NCI-H524 treated with DMSO at 0.1 percent for 48 hours (cell line): ENCODE measurements around the gene MBOAT1.
"Not testable (repeated sequence)": the region's sequence is repeated elsewhere in the genome, so short reads cannot be mapped to it uniquely, and the experiment has no call there.

Experiments used
- DNase-seq: peaks from one replicate; lab custom pipeline; 2025; lab: John Stamatoyannopoulos, UW

Gene MBOAT1

GRCh38 chr6:20170455-20171148, 41.7 kb downstream of the MBOAT1 start:
- DNase-seq, result no peak

- no peak for DNase-seq
Observed at GRCh38 chr6:20169786-20170185, 42.5 kb downstream of the MBOAT1 start.

GRCh38 chr6:20169119-20169557, 43.1 kb downstream of the MBOAT1 start:
- DNase-seq, result no peak

- no peak for DNase-seq
Observed at GRCh38 chr6:20168690-20169089, 43.6 kb downstream of the MBOAT1 start.

GRCh38 chr6:20167601-20168000, 44.7 kb downstream of the MBOAT1 start:
- no peak for DNase-seq

GRCh38 chr6:20166210-20166609, 46.1 kb downstream of the MBOAT1 start:
- no peak for DNase-seq

- no peak for DNase-seq
Observed at GRCh38 chr6:20162515-20162914, 49.8 kb downstream of the MBOAT1 start.

- DNase-seq, result no peak
Observed at GRCh38 chr6:20160541-20161283, 51.6 kb downstream of the MBOAT1 start.

- DNase-seq, result no peak
Observed at GRCh38 chr6:20159781-20160540, 52.3 kb downstream of the MBOAT1 start.

GRCh38 chr6:20159098-20159497, 53.2 kb downstream of the MBOAT1 start:
- DNase-seq, result no peak

- DNase-seq, result no peak
Observed at GRCh38 chr6:20158676-20159075, 53.6 kb downstream of the MBOAT1 start.

- no peak for DNase-seq
Observed at GRCh38 chr6:20156824-20157223, 55.4 kb downstream of the MBOAT1 start.

- DNase-seq, result no peak
Observed at GRCh38 chr6:20154753-20155152, 57.5 kb downstream of the MBOAT1 start.

- no peak for DNase-seq
Observed at GRCh38 chr6:20153194-20153593, 59.1 kb downstream of the MBOAT1 start.

GRCh38 chr6:20148433-20148832, 63.8 kb downstream of the MBOAT1 start:
- no peak for DNase-seq

GRCh38 chr6:20147469-20147868, 64.8 kb downstream of the MBOAT1 start:
- no peak for DNase-seq

- DNase-seq, result not testable (repeated sequence)
Observed at GRCh38 chr6:20146831-20147230, 65.4 kb downstream of the MBOAT1 start.

GRCh38 chr6:20146291-20146690, 66.0 kb downstream of the MBOAT1 start:
- no peak for DNase-seq

- no peak for DNase-seq
Observed at GRCh38 chr6:20142866-20143265, 69.4 kb downstream of the MBOAT1 start.

GRCh38 chr6:20141931-20142330, 70.3 kb downstream of the MBOAT1 start:
- DNase-seq, result no peak

GRCh38 chr6:20139127-20139963, 72.9 kb downstream of the MBOAT1 start:
- not testable (repeated sequence) for DNase-seq

GRCh38 chr6:20137837-20138236, 74.4 kb downstream of the MBOAT1 start:
- DNase-seq, result no peak
